NOMO-1 treated with dmso at 0.1 percent for 144 hours (cell line): Measurements from ENCODE around the gene SEZ6L.

Experiments
- DNase-seq: peaks from one replicate; lab custom pipeline; 2025; ENCODE audit not compliant: unreplicated experiment; lab: John Stamatoyannopoulos, UW

Gene SEZ6L

GRCh38 chr22:26174280-26174679 is 5.0 kb downstream of the SEZ6L start:
- DNase-seq: no peak

- DNase-seq: no peak
These were observed 13.5 kb downstream of the SEZ6L start for GRCh38 chr22:26182723-26183122.

GRCh38 chr22:26185190-26185589 is 15.9 kb downstream of the SEZ6L start:
- DNase-seq: no peak

GRCh38 chr22:26188341-26188740 is 19.1 kb downstream of the SEZ6L start:
- DNase-seq: no peak

- DNase-seq: no peak
These were observed 25.1 kb downstream of the SEZ6L start for GRCh38 chr22:26194313-26194712.

- no peak for DNase-seq
These were observed 25.6 kb downstream of the SEZ6L start for GRCh38 chr22:26194877-26195276.

GRCh38 chr22:26196657-26197056 is 27.4 kb downstream of the SEZ6L start:
- no peak for DNase-seq

GRCh38 chr22:26197425-26197824 is 28.2 kb downstream of the SEZ6L start:
- no peak for DNase-seq

GRCh38 chr22:26199665-26200064 is 30.4 kb downstream of the SEZ6L start:
- DNase-seq: no peak

GRCh38 chr22:26202280-26202924 is 33.1 kb downstream of the SEZ6L start:
- no peak for DNase-seq

GRCh38 chr22:26205494-26205893 is 36.2 kb downstream of the SEZ6L start:
- no peak for DNase-seq

- no peak for DNase-seq
These were observed 41.1 kb downstream of the SEZ6L start for GRCh38 chr22:26210334-26210733.

- DNase-seq: no peak
These were observed 44.6 kb downstream of the SEZ6L start for GRCh38 chr22:26213826-26214225.

GRCh38 chr22:26214466-26214865 is 45.2 kb downstream of the SEZ6L start:
- DNase-seq: no peak

- no peak for DNase-seq
These were observed 46.5 kb downstream of the SEZ6L start for GRCh38 chr22:26215736-26216135.

GRCh38 chr22:26225207-26225606 is 55.9 kb downstream of the SEZ6L start:
- no peak for DNase-seq

GRCh38 chr22:26226538-26227297 is 57.5 kb downstream of the SEZ6L start:
- DNase-seq: no peak

- no peak for DNase-seq
These were observed 60.6 kb downstream of the SEZ6L start for GRCh38 chr22:26229910-26230309.

- no peak for DNase-seq
These were observed 65.0 kb downstream of the SEZ6L start for GRCh38 chr22:26234296-26234695.

- DNase-seq: no peak
These were observed 66.7 kb downstream of the SEZ6L start for GRCh38 chr22:26235792-26236487.

GRCh38 chr22:26236991-26237390 is 67.7 kb downstream of the SEZ6L start:
- DNase-seq: no peak

GRCh38 chr22:26238596-26238995 is 69.3 kb downstream of the SEZ6L start:
- no peak for DNase-seq
